Right renal pelvis (tissue), 4 donors: ENCODE data around the gene SPATA25. TPM values are rescaled to one million over a fixed set of nuclear protein-coding genes. Genes with fewer than 3 reads are reported as not detected.
"Not testable (repeated sequence)": the region's sequence is repeated elsewhere in the genome, so short reads cannot be mapped to it uniquely, and the experiment has no call there.

Experiments
- DNase-seq, 4 donors: peaks; one replicate each; pipeline ENCODE4 v3.0.0-alpha.2; 2013; ENCODE audit warnings: low read depth in 4 of 4, low spot score in 3 of 4, missing footprints in 1 of 4
- polyA plus RNA-seq, 4 donors: library from polyadenylated mRNA; unstranded; fragments of 120-200 nt; gene quantifications; one replicate each; pipeline ENCODE4 v1.2.1, GENCODE V29; 2013; ENCODE audit not compliant: insufficient read length in 4 of 4

SPATA25 gene, protein sequence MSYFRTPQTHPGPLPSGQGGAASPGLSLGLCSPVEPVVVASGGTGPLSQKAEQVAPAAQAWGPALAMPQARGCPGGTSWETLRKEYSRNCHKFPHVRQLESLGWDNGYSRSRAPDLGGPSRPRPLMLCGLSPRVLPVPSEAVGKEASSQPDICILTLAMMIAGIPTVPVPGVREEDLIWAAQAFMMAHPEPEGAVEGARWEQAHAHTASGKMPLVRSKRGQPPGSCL
- polyA plus RNA-seq: 1 to 10 TPM; 2.8 to 3.8 (median 3.3) TPM

DNA sequence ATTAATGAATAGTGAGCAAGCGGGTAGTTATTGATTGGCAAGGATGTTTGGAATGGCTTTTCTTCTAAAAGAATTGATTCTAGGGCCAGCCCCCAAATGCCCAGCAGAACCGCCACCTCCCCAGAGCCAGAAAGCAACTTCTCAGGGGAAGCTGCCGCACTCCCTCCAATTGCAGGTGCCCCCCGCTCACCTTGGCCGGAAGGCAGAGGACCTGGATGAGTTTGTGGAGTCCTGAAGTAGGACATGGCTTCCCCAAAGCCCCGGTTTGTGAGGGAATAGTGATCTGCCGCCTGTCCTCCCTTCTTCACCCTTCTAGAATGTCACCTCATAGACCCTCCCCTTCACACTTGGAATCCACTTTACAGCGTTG, at the start of gene SPATA25:
TSS of gene SPATA25 (minus strand) at position 277 of the 370 bp plus-strand sequence. CDS start at position 245, 32 bp downstream.
- no peak for DNase-seq

DNA sequence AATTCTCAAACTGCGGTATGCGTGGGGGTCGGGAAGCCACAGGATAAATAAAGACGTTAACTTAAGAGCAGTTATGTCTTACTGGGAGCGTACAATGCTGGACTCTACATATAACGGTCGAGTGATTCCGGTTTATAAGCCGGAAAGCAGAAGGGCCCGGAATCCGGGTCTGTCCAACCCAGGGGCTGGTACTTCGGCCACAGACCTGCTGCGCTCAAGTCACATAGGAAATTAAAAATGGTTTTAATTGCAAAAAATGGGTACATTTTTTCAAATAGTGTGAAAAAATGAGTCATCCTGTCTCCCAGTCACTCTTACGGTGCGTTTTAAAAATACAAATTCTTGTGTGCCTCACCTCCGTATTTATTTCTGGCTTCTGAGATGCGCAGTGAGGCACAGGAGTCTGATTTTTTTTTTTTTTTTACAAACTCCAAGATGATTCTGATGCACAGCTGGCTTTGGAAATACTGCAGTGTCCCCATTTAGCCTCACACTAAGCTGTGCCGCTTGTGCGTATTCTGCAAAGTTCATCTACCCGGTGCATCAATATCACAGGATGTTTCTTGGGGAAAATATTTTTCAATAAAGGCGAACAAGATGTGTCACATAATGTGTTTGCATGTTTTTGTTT, 48.1 kb upstream of the SPATA25 start:
- no peak for DNase-seq

DNA sequence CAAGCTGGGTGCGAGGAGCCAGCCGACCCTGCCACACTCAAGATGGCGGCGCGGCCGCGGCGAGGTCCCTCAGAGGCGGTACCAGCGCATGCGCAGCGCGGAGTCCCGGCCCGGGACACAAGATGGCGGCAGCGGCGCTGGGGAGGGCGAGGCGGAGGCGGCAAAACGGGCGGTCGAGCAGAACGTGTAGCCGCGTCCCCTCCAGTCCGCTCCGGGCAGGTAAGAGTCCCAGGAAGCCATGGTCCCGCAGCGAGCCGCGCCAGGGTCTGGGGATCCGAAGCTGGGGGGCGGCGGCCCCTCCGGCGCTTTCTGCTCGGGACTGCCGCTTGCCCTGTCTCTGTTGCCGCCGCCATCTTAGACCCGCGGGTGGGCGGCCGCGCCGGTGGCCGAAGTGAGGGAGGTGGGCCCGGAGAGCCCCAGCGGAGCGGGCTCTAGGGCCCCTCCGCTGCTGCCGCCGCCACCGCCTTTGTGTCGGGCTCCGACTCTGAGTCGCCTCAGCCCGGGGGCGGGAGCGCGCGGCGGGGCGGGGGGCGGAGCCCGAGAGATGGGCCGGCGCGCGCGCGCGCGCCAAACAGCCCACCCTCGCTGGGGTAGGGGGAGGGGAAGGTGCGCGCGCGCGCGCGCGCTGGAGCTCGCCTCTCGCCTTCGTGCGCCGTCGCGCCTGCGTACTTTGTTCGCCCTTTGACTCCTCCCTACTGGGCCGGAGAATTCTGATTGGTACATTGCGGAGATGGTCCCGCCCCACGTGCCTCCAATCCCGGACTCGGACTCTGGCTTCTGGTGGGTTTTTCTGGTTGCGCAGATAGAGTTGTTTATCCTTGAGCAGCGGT, 47.4 kb upstream of the SPATA25 start, which contains the start of gene PCIF1:
TSS of gene PCIF1 (plus strand) at position 98 of the 830 bp plus-strand sequence. CDS start 4,317 bp downstream, outside the sequence.
- peak; percentile 98 to 100 (median 99) for DNase-seq

DNA sequence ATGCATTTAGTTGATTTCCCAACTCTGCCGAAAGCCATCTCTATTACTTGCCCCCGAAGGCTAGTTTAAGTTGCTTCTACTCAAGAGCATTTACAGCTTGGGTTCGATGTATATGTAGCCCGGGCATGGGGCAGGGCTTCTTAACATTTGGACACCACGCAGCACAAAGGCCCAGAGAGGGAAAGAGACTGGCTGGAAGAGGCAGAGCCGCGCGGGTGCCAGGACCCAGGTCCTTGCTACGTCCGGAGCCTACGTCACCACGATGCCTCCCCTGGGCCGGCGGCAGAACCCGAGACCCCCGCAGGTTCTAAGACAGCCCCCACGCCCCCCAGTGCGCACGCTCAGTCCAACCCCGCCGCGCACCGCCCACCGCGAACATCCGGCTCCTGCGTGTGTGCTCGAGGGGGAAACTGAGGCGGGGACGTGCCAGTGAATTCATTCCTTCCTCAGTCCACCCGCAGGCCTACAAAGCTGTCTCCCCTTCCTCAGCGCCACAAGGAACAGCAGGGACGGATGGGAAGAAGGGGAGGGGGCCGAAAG, 46.7 kb upstream of the SPATA25 start:
- DNase-seq: no peak

DNA sequence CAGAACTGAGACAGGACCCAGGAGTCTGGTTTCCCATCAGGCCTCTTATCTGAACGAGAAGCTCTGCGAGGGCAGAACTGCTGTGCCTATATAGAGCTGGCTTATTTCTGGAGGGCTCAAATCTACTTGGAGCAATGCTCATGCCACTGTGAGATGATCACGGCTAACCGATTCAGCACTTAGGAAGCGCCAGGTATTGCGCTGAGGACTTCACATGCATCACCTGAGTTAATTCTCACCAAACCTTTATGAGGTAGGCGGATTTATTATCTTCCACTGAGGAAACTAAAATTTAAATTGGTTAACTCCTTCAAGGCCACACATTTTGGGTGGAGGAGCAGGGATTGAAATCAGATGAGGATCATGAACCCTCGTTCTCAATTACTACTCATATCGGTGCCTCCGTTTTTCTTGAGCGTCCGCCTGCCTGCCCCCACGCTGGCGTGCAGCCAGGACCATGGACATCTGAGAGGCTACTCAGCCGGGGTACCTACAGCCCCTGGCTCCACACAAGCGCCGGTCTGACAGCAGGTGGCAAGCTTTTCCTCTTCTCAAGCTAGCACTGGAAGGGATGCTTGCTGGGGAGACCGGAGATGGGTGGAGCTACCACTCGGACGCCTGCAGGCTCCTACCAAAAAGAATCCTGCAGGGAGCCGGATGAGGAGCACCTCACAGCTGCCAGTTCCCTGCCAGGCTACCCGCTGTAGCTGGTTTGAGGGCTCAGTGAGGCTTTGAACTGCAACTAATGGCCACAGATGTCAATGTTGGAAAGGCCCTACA, 46.0 kb upstream of the SPATA25 start:
- DNase-seq: no peak

DNA sequence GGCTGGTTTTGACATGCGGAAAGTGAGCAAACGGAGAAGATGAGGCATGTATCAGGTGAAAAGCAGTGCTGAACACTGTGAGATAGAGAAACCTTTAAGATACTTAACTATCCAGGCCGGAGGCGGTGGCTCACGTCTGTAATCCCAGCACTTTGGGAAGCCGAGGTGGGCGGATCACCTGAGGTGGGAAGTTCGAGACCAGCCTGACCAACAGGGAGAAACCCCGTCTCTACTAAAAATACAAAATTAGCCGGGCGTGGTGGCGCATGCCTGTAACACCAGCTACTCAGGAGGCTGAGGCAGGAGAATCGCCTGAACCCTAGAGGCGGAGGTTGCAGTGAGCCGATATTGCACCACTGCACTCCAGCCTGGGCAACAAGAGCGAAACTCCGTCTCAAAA, 44.3 kb upstream of the SPATA25 start:
- not testable (repeated sequence) for DNase-seq

DNA sequence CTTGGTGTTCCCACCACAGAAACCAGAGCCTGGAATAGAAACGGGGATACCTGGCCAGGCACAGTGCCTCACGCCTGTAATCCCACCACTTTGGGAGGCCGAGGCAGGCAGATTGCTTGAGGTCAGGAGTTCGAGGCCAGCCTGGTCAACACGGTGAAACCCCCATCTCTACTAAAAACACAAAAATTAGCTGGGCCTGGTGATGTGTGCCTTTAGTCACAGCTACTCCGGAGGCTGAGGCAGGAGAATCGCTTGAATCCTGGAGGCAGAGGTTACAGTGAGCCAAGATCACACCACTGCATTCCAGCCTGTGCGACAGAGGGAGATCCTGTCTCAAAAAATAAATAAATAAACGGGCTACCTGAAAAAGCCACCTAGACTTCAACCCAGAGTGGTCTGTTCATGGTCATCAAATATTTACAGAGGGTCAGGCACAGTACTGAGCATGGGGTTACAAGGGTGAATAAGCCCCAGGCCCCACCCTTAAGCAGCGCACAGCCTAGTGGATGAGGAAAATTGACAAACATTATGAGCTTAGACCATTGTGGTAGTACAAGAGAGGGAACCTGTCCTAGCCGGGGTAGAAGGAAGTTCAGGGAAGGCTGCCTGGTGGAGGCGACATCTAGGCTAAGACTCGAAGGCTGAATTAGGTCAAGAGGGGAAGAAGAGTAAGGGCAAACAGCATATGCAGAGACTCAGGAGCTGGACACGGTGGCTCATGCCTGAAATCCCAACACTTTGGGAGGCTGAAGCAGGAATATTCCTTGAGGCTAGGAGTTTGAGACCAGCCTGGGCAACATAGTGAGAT, 39.9 kb upstream of the SPATA25 start:
- DNase-seq: no peak

DNA sequence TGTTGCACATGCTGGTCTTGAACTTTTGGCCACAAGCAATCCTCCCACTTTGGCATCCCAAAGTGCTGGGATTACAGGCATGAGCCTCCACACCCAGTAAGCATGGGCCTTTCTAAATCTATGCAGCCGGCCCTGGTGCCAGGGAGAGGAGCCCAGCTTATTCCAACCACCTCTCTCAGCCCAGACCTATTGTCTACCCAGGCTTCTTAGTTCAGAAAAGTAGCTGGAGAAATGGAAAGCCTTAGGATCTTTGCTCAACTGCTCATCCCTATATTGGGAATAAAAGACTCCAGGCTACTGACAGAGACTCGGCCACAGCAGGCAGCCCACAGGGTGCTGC, 39.3 kb upstream of the SPATA25 start:
- no peak for DNase-seq

DNA sequence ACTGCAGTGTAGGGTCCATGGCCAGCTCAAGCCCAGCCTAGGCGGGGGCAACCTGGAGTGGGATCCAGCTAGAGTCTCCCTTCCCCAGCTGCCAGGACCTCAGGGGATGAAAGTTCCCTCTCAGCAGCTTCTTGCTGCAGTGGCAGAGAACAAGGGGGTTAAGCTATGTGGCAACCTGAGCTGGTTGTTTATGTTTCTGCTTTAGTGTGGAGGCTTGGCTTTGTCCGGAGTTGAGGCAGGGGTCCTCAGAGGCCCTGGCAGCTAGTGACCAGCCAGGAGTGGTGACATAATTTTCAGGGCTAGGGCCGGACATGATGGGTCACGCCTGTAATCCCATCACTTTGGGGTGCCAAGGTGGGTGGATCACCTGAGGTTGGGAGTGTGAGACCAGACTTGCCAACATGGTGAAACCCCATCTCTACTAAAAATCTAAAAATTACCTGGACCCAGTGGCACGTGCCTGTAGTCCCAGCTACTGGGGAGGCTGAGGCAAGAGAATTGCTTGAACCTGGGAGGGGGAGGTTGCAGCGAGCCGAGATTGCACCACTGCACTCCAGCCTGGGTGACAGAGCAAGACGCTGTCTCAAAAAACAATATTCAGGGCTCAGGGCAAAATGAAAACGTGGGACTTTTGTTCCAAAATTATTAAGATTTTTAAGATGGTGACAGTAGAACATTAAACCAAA, 38.5 kb upstream of the SPATA25 start:
- no peak for DNase-seq

DNA sequence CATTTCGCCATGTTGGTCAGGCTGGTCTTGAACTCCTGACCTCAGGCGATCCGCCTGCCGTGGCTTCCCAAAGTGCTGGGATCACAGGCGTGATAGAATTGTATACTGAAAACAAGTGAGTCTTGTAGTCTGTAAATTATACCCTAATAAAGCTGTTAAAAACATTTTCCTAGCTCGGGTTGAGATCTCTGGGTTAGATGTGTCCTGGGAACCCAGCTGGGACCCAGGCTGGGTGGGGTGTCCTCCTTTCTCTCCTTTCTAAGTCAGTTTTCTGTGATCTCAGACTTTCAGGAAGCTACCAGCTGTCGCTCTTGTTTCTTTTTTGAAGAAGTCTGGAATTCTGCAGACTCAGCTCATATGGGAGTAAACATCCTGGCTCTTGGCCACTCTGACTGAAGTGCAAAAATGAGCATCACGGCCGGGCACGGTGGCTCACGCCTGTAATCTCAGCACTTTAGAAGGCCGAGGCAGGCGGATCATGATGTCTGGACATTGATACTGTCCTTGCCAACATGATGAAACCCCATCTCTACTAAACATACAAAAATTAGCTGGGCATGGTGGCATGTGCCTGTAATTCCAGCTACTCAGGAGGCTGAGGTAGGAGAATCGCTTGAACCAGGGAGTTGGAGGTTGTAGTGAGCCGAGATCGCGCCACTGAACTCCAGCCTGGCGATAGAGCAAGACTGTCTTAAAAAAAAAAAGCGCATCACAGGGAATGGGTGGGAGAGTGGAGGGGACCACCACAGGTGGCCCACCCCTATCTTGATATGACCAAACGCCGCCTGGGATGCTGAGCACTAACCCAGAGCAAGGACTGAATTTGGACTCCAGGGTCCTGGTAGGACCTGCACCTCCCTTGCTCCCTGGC, 37.2 kb upstream of the SPATA25 start:
- DNase-seq: no peak

DNA sequence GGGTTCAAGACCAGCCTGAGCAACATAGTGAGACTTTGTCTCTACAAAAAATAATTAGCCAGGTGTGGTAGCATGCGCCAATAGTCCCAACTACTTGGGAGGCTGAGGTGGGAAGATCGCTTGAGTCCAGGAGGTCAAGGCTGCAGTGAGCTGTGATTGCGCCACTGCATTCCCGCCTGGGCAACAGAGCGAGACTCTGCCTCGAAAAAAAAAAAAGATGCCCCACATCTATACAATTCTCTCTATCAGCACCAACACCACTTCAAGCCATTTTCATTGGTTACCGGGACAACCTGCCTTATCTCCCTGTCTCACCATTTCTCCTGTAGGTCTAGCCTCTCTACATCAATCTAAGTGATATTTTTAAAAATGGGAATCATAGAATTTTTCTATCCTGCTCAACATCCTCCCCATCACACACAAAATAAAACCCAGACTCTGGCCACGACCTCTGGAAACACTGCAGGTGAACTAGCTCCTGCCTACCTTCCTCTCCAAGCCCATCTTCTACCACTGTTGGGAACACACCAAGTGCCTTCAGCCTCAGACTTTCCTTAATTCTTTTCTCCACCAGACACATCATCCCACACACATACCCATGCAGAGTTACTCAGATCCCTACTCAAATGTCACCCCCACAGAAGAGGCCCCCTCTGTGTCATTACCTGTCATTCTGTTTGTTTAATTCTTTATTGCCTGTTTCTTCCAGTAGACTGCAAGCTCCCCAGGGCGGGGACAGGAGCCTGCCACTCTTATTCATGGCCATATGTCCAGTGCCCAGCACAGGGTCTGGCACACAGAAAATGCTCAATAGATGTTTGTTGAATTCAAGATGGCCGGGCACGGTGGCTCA, 34.1 kb upstream of the SPATA25 start:
- DNase-seq: no peak

DNA sequence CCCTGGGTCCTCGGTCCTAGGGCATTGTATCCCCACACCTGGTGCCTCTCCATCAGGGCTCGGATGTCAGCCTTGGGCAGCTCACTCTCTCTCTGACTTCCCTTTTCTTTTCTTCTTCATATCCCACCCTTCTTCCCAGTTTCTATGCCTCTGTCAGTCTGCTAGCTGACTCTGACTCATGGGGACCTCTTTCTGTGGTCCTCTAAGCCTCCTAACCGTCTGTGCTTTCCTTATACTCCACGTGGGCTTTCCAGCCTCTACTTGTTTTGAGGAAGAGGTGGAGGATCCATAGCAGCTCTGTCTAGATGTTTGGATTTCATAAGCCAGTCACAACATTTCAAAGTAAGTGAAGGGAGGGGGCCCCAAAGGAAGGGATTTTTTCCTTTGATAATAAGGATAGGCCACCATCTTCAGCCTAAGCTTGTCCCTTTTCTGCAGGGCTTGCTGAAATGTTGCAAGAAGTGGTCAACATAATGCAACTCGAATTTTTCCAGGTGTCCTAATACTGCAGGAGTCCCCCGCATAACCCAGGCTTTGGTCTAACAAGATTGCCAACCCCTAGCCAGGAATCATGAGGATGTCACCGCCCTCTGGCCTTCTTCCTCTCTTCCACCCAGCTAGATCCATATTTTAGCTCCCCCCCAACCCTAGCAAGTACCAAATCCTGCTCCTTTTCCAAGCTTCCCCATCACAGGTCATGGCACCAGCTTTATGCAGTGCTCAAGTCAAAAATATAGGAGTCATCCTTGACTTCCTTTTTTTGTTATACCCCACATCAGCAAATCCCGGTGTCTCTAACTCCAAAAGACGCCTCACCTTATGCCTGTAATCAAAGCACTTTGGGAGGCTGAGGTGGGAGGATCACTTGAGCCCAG, 33.3 kb upstream of the SPATA25 start:
- no peak for DNase-seq

DNA sequence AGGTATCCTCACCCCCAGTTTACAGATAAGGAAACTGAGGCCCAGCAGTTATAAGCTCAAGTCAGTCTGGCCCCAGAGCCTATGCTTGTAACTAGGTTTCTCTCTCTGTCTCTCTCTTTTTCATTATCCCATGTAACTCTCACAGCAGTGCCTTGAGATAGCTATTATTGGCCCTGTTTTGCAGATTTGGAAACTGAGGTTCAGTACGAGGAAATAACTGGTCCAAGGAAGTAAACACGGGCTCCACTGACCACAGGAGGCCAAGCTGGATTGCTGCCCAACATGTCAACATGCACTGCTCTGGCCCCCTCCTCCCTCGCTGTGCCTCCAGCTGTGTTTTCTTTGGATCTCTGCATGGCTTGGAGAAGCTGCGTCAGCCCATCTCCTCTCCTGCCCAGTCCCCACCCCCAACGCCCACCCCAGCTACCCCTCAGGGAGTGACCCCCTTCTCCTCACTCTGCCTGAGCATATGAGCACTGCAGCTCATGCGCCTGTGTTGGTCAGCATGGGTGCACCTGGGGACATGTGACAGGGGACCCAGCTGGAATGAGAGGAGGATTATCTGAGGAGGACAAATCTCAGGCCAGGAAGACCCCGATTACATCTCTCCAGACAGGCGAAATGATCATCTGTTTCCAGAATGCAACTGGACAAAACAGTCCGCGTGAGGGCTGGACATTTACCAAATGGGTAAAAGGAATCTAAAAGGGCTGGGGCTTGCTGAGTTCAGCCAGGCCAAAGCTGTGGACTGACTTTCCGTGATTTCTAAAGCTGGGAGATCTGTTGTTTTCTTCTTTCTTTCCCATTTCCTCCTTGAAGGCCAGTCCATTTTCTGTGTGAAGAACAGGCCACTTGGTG, 32.3 kb upstream of the SPATA25 start:
- no peak for DNase-seq

DNA sequence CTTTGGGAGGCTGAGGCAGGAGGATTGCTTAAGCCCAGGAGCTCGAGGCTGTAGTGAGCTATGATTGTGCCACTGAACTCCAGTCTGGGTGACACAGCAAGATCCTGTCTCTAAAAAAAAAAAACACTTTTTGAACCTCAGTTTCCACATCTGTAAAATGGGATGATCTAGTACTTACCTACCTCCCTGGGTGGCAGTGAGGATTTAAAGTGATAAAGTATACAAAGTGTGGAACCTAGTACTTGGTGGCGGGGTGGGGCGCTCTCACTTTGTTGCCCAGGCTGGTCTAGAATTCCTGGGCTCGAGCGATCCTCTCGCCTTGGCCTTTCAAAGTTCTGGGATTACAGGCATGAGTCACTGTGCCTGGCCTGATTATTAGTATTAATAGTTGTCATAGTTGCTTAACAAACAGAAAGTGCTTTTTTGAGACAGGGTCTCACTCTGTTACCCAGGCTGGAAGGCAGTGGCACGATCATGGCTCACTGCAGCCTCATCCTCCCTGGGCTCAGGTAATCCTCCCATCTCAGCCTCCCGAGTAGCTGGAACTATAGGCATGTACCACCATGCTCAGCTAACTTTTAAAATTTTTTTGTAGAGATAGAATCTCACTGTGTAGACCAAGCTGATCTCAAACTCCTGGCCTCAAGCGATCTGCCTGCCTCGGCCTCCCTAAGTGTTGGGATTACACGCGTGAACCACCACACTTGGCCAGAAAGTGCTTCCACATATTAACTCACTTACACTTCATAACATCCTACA, 31.5 kb upstream of the SPATA25 start:
- no peak for DNase-seq
